ENCODE measurements around the gene TMEM141.

DNA sequence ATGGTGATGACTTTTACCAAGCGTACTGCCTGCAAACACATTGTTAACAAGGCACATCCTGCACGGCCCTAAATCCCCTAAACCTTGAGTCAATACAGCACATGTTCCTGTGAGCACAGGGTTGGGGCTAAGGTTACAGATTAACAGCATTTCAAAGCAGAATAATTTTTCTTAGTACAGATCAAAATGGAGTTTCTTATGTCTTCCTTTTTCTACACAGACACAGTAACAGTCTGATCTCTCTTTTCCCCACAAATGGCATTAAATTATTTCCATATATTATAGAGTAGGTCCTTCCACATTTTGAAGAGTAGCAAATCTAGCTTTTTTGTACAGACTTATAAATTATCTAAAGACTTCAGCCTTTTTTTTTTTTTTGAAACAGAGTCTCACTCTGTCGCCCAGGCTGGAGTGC, 1.6 kb upstream of the TMEM141 start:
- TF ChIP-seq, protein P1, sequence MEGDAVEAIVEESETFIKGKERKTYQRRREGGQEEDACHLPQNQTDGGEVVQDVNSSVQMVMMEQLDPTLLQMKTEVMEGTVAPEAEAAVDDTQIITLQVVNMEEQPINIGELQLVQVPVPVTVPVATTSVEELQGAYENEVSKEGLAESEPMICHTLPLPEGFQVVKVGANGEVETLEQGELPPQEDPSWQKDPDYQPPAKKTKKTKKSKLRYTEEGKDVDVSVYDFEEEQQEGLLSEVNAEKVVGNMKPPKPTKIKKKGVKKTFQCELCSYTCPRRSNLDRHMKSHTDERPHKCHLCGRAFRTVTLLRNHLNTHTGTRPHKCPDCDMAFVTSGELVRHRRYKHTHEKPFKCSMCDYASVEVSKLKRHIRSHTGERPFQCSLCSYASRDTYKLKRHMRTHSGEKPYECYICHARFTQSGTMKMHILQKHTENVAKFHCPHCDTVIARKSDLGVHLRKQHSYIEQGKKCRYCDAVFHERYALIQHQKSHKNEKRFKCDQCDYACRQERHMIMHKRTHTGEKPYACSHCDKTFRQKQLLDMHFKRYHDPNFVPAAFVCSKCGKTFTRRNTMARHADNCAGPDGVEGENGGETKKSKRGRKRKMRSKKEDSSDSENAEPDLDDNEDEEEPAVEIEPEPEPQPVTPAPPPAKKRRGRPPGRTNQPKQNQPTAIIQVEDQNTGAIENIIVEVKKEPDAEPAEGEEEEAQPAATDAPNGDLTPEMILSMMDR (IDR thresholded peaks at IDR 0.05; ENCODE audit: control extremely low read depth in 1 of 3, insufficient read depth in 1 of 3, low read depth in 1 of 3, low read length in 3 of 3), result no peak
- TF ChIP-seq RAD21 (IDR thresholded peaks at IDR 0.05 in 1 of 2, conservative IDR thresholded peaks at IDR 0.05 in 1 of 2; ENCODE audit: low read depth in 2 of 2, low read length in 2 of 2) (no peak), POLR2AphosphoS5 (IDR thresholded peaks at IDR 0.05; ENCODE audit: low read depth, low read length) (no peak)

Measured in H1 (cell line).